ENCODE measurements around the gene DNAJC28. TPM values are rescaled to one million over a fixed set of nuclear protein-coding genes. Genes with fewer than 3 reads are reported as not detected.
"Not testable (repeated sequence)": the region's sequence is repeated elsewhere in the genome, so short reads cannot be mapped to it uniquely, and the experiment has no call there.

DNAJC28 gene
- polyA plus RNA-seq, 1 of the 3 experiments (the other 2 are of a cell fraction) = 0.58 TPM

DNA sequence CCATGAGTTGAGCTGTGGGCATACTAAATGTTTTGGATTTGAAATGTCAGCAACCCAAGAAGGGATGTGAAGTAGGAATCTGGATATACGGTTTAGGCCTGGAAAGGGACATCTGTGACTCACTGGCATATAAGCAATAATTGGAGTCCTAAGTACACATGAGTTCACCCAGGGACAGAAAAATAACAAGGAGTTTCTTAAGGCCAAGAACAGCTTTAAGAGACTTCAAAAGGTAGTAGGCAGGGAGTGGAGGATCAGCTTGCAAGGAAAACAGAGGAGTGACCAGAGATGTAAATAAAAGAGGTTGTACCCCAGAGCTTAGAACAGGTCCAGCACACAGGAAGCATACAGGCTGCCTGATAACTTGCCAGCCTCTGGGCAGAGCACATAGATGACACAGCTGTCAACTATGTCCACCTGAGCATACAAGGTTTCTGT is 39.9 kb downstream of the DNAJC28 start (continued):
- TF ChIP-seq JUND (IDR thresholded peaks at IDR 0.05) (no peak), NRF1 (IDR thresholded peaks at IDR 0.05; ENCODE audit: low read depth, low read length) (no peak), FOXM1 (IDR thresholded peaks at IDR 0.05; ENCODE audit: low read depth) (no peak), EZH2phosphoT487 (IDR thresholded peaks at IDR 0.05; ENCODE audit: borderline replicate concordance, low read depth) (no peak)
- TF ChIP-seq, protein P1, sequence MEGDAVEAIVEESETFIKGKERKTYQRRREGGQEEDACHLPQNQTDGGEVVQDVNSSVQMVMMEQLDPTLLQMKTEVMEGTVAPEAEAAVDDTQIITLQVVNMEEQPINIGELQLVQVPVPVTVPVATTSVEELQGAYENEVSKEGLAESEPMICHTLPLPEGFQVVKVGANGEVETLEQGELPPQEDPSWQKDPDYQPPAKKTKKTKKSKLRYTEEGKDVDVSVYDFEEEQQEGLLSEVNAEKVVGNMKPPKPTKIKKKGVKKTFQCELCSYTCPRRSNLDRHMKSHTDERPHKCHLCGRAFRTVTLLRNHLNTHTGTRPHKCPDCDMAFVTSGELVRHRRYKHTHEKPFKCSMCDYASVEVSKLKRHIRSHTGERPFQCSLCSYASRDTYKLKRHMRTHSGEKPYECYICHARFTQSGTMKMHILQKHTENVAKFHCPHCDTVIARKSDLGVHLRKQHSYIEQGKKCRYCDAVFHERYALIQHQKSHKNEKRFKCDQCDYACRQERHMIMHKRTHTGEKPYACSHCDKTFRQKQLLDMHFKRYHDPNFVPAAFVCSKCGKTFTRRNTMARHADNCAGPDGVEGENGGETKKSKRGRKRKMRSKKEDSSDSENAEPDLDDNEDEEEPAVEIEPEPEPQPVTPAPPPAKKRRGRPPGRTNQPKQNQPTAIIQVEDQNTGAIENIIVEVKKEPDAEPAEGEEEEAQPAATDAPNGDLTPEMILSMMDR (IDR thresholded peaks at IDR 0.05) = no peak

- no peak overlapping the region for H3K27ac ChIP-seq (ENCODE audit: low read depth in 2 of 2, low read length in 1 of 2)
- POLR2A ChIA-PET = no interaction called here
- peaks cover 0 to 24% of the 10 kb centered on the region in 2 experiments for H3K36me3 ChIP-seq (replicated peaks in 1 of 2; ENCODE audit: control insufficient read depth in 1 of 2, insufficient read depth in 2 of 2, low read length in 1 of 2)
- 98% methylated on average over 4 of the region's 4 CpGs for WGBS (ENCODE audit: low lambda C conversion rate)
- H4K20me1 ChIP-seq (ENCODE audit: insufficient read depth) = no peaks in the 10 kb centered on the region
- no peak overlapping the region for H3K9ac ChIP-seq
- H3F3A ChIP-seq (replicated peaks; ENCODE audit: insufficient read depth) = no peaks in the 10 kb centered on the region
- no peaks in the 10 kb centered on the region for H3K9me3 ChIP-seq
- peaks cover 0 to 5% of the 10 kb centered on the region in 2 experiments; a peak in 1 of 4 replicates for H3K4me1 ChIP-seq (ENCODE audit: control insufficient read depth in 1 of 2, insufficient read depth in 2 of 2, low read depth in 1 of 2, low read length in 1 of 2)
- H3K9me2 ChIP-seq = no peaks in the 10 kb centered on the region
- H3K4me3 ChIP-seq (ENCODE audit: low read depth in 2 of 2, low read length in 1 of 2) = no peak overlapping the region
- TF ChIP-seq, protein P2, sequence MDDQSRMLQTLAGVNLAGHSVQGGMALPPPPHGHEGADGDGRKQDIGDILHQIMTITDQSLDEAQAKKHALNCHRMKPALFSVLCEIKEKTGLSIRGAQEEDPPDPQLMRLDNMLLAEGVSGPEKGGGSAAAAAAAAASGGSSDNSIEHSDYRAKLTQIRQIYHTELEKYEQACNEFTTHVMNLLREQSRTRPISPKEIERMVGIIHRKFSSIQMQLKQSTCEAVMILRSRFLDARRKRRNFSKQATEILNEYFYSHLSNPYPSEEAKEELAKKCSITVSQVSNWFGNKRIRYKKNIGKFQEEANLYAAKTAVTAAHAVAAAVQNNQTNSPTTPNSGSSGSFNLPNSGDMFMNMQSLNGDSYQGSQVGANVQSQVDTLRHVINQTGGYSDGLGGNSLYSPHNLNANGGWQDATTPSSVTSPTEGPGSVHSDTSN (IDR thresholded peaks at IDR 0.05) = no peak
- TF ChIP-seq RXRA (IDR thresholded peaks at IDR 0.05; ENCODE audit: borderline replicate concordance, low read depth) (no peak), POLR2AphosphoS5 (IDR thresholded peaks at IDR 0.05; ENCODE audit: low read depth, low read length) (no peak), NFIC (IDR thresholded peaks at IDR 0.05; ENCODE audit: borderline replicate concordance) (no peak), JUND (IDR thresholded peaks at IDR 0.05) (no peak), FOXJ3 (CRISPR knock-in tag; IDR thresholded peaks at IDR 0.05) (no peak), EP300 (IDR thresholded peaks at IDR 0.05; ENCODE audit: borderline replicate concordance in 1 of 2, low read depth in 1 of 2, low read length in 1 of 2) (no peak), RFX5 (IDR thresholded peaks at IDR 0.05; ENCODE audit: low read length) (no peak), FOXM1 (IDR thresholded peaks at IDR 0.05; ENCODE audit: low read depth) (no peak), RAD21 (IDR thresholded peaks at IDR 0.05; ENCODE audit: low read length) (no peak), GATA2 (CRISPR knock-in tag; IDR thresholded peaks at IDR 0.05) (no peak), EZH2phosphoT487 (IDR thresholded peaks at IDR 0.05; ENCODE audit: borderline replicate concordance, low read depth) (no peak), IRF3 (IDR thresholded peaks at IDR 0.05; ENCODE audit: low read depth, low read length) (no peak), YY1 (IDR thresholded peaks at IDR 0.05; ENCODE audit: low read depth) (no peak)
- TF ChIP-seq, protein P3, sequence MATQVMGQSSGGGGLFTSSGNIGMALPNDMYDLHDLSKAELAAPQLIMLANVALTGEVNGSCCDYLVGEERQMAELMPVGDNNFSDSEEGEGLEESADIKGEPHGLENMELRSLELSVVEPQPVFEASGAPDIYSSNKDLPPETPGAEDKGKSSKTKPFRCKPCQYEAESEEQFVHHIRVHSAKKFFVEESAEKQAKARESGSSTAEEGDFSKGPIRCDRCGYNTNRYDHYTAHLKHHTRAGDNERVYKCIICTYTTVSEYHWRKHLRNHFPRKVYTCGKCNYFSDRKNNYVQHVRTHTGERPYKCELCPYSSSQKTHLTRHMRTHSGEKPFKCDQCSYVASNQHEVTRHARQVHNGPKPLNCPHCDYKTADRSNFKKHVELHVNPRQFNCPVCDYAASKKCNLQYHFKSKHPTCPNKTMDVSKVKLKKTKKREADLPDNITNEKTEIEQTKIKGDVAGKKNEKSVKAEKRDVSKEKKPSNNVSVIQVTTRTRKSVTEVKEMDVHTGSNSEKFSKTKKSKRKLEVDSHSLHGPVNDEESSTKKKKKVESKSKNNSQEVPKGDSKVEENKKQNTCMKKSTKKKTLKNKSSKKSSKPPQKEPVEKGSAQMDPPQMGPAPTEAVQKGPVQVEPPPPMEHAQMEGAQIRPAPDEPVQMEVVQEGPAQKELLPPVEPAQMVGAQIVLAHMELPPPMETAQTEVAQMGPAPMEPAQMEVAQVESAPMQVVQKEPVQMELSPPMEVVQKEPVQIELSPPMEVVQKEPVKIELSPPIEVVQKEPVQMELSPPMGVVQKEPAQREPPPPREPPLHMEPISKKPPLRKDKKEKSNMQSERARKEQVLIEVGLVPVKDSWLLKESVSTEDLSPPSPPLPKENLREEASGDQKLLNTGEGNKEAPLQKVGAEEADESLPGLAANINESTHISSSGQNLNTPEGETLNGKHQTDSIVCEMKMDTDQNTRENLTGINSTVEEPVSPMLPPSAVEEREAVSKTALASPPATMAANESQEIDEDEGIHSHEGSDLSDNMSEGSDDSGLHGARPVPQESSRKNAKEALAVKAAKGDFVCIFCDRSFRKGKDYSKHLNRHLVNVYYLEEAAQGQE (IDR thresholded peaks at IDR 0.05; ENCODE audit: low read depth, low read length) = no peak
- no peak overlapping the region for H2AFZ ChIP-seq (ENCODE audit: low read depth)
- no peaks in the 10 kb centered on the region for H3K79me2 ChIP-seq (ENCODE audit: insufficient read depth)
- CTCF ChIA-PET = interaction anchor here (0.9 to 2.6 kb wide), 3 partner anchors 14 to 252 kb away, joined by 3 to 9 read pairs (median 7); no protein-coding TSS in a partner anchor
- no peak overlapping the region for H3K4me2 ChIP-seq
- H3K27me3 ChIP-seq (ENCODE audit: insufficient read depth) = no peaks in the 10 kb centered on the region
- DNase-seq = no peak
These were observed 41.9 kb downstream of the DNAJC28 start for GRCh38 chr21:33449616-33450015.

DNA sequence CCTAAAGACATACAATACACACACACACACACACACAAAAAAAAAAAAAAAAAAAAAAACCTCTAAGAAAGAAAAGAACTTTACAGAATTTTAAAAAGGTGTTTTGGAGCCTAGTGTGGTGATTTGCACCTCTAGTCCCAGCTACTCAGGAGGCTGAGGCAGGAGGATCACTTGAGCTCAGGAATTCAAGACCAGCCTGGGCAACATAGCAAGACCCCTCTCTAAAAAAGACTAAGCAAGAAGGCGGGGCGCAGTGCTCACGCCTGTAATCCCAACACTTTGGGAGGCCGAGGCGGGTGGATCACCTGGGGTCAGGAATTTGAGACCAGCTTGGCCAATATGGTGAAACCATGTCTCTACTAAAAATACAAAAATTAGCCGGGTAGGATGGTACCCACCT is 44.9 kb downstream of the DNAJC28 start:
- H3K4me3 ChIP-seq (ENCODE audit: low read depth in 2 of 2, low read length in 1 of 2); POLR2A ChIA-PET; H3K9ac ChIP-seq; H3K27me3 ChIP-seq (ENCODE audit: insufficient read depth); H3K4me2 ChIP-seq; H3F3A ChIP-seq (replicated peaks; ENCODE audit: insufficient read depth); H3K9me2 ChIP-seq; H2AFZ ChIP-seq (ENCODE audit: low read depth); H3K9me3 ChIP-seq; H3K79me2 ChIP-seq (ENCODE audit: insufficient read depth); DNase-seq; H3K27ac ChIP-seq (ENCODE audit: low read depth in 2 of 2, low read length in 1 of 2); H4K20me1 ChIP-seq (ENCODE audit: insufficient read depth); H3K4me1 ChIP-seq (ENCODE audit: control insufficient read depth in 1 of 2, insufficient read depth in 2 of 2, low read depth in 1 of 2, low read length in 1 of 2): not testable (repeated sequence)
- peaks cover 0 to 15% of the 10 kb centered on the region in 2 experiments for H3K36me3 ChIP-seq (replicated peaks in 1 of 2; ENCODE audit: control insufficient read depth in 1 of 2, insufficient read depth in 2 of 2, low read length in 1 of 2)
- CTCF ChIA-PET = interaction anchor here (1.0 to 3.8 kb wide), 7 partner anchors 9 to 250 kb away, joined by 4 to 32 read pairs (median 16); no protein-coding TSS in a partner anchor
- WGBS (ENCODE audit: low lambda C conversion rate) = 98% methylated on average over 6 of the region's 6 CpGs

Data from SK-N-SH (cell line).